K562 (cell line): Measurements from ENCODE around the gene ZBTB46. TPM values are rescaled to one million over a fixed set of nuclear protein-coding genes. Genes with fewer than 3 reads are reported as not detected.

ENCODE experiments used
- ATAC-seq: fragments of 200-7000 bp; cut with Tn5 transposase; 3 replicates; pipeline ENCODE4 v1.9.1; 2020; ENCODE audit warnings: moderate library complexity
- BruUV-seq: library from RNA; stranded (reverse); fragments of 400-500 nt; replicated peaks from 2 replicates; lab custom pipeline; 2021; lab: Mats Ljungman, UMichigan
- CTCF ChIA-PET: fragments of 300-600 bp; formaldehyde crosslinking; extraction: SDS; loops from one replicate; lab custom pipeline; 2021; ENCODE audit warnings: low intra/inter-chr PET ratio; lab: Yijun Ruan, JAX
- POLR2A ChIA-PET: fragments of 300-600, 350-650 bp; sonication (Branson Sonifier 250); formaldehyde crosslinking; extraction: SDS; loops from one replicate; lab custom pipeline; 2021; ENCODE audit warnings: antibody characterized with exemption, inconsistent platforms; lab: Yijun Ruan, JAX
- DNase-seq, 4 experiments: peaks; one replicate each; pipeline versions ENCODE4 v3.0.0 to v3.0.0-alpha.2; 2011 to 2018; ENCODE audit warnings: low spot score in 3 of 4, mixed read lengths in 3 of 4; ENCODE audit errors: extremely low read depth in 1 of 4
- FAIRE-seq: peaks from 2 replicates; lab custom pipeline; 2011; peaks lifted over from hg19 to GRCh38; lab: Jason Lieb, UNC
- H2AFZ ChIP-seq: 2 replicates; pipeline ENCODE4 v1.6.0; 2011; ENCODE audit warnings: low read depth, low read length, control low read depth, inconsistent platforms
- H3K27ac ChIP-seq: fragments of 200-600 bp; 3 replicates; pipeline ENCODE4 v1.8.0; 2011; ENCODE audit warnings: low read depth, mild to moderate bottlenecking, control low read depth, inconsistent platforms, low read length, moderate library complexity, mixed read lengths; ENCODE audit errors: extremely low read depth
- H3K27me3 ChIP-seq, 2 experiments: fragments of 300-600 bp in 1 of 2; 2 replicates in 1 of 2; 3 replicates in 1 of 2; pipeline versions ENCODE4 v1.6.0 to v1.8.0; 2011; ENCODE audit warnings: inconsistent platforms in 2 of 2, low read length in 2 of 2, mild to moderate bottlenecking in 1 of 2, mixed read lengths in 1 of 2, moderate library complexity in 1 of 2; ENCODE audit not compliant: control insufficient read depth in 2 of 2, insufficient read depth in 2 of 2
- H3K36me3 ChIP-seq: fragments of 300-600 bp; 3 replicates; pipeline ENCODE4 v1.8.0; 2011; ENCODE audit warnings: mild to moderate bottlenecking, low read length, inconsistent platforms; ENCODE audit not compliant: control insufficient read depth, insufficient read depth
- H3K4me1 ChIP-seq, 2 experiments: fragments of 200-600 bp in 1 of 2; replicated peaks in 1 of 2; 2 replicates in 1 of 2; 3 replicates in 1 of 2; pipeline versions ENCODE4 v1.5.1 to v1.8.0; 2011; ENCODE audit warnings: inconsistent platforms in 2 of 2, low read length in 2 of 2, mild to moderate bottlenecking in 1 of 2, mixed read lengths in 1 of 2, moderate library complexity in 1 of 2; ENCODE audit not compliant: control insufficient read depth in 2 of 2, insufficient read depth in 2 of 2
- H3K4me2 ChIP-seq: 2 replicates; pipeline ENCODE4 v1.6.1; 2011; ENCODE audit warnings: low read length, control low read depth, inconsistent platforms, mixed read lengths; ENCODE audit not compliant: insufficient read depth
- H3K4me3 ChIP-seq: fragments of 200-600 bp; sonication (generic), shearing (Covaris generic); 2 replicates; pipeline ENCODE4 v1.5.1; 2016; ENCODE audit warnings: control low read depth, inconsistent platforms
- H3K79me2 ChIP-seq: fragments of 200-600 bp; 3 replicates; pipeline ENCODE4 v1.8.0; 2011; ENCODE audit warnings: low read length, inconsistent platforms; ENCODE audit not compliant: control insufficient read depth, insufficient read depth
- H3K9ac ChIP-seq, 2 experiments: 2 replicates each; pipeline versions ENCODE4 v1.6.0 to v1.6.1; 2011; ENCODE audit warnings: low read depth in 2 of 2, low read length in 2 of 2, control low read depth in 1 of 2, inconsistent platforms in 1 of 2, mild to moderate bottlenecking in 1 of 2, mixed read lengths in 1 of 2; ENCODE audit not compliant: insufficient read depth in 1 of 2
- H3K9me1 ChIP-seq: one replicate; pipeline ENCODE4 v1.6.0; 2011; ENCODE audit warnings: inconsistent platforms, mild to moderate bottlenecking, low read length, moderate library complexity; ENCODE audit not compliant: control insufficient read depth, insufficient read depth
- H3K9me3 ChIP-seq: replicated peaks from 2 replicates; pipeline ENCODE4 v1.5.1; 2011; ENCODE audit warnings: low read depth, low read length, inconsistent platforms; ENCODE audit not compliant: control insufficient read depth, insufficient read depth
- H4K20me1 ChIP-seq: replicated peaks from 2 replicates; pipeline ENCODE4 v1.6.1; 2011; ENCODE audit warnings: low read length, inconsistent platforms, mixed read lengths; ENCODE audit not compliant: control insufficient read depth, insufficient read depth
- CTCF ChIP-seq, 3 experiments: IDR thresholded peaks in 2 of 3; conservative IDR thresholded peaks in 1 of 3; 2 replicates each; pipeline ENCODE4 v1.5.1; 2011 to 2012; ENCODE audit warnings: low read length in 3 of 3, mild to moderate bottlenecking in 3 of 3, control low read depth in 2 of 3, improper control_type of control experiment in 1 of 3, inconsistent platforms in 1 of 3, low read depth in 1 of 3, mixed read lengths in 1 of 3, moderate library complexity in 1 of 3; ENCODE audit not compliant: insufficient read depth in 2 of 3
- MAFG ChIP-seq: fragments of 450-650 bp; conservative IDR thresholded peaks from 2 replicates; pipeline ENCODE4 v1.6.1; 2016; ENCODE audit warnings: missing genetic modification characterization, missing compliant biosample characterization
- MTF1 ChIP-seq: fragments of 250-450 bp; sonication (Bioruptor Pico); IDR thresholded peaks from 2 replicates; pipeline ENCODE4 v1.9.0; 2021; ENCODE audit warnings: moderate library complexity, mild to moderate bottlenecking, inconsistent platforms, borderline replicate concordance
- NONO ChIP-seq, 2 experiments: fragments of 200-400 bp in 1 of 2; fragments of 450-650 bp in 1 of 2; formaldehyde crosslinking in 1 of 2; IDR thresholded peaks; 2 replicates each; pipeline ENCODE4 v1.6.1; 2017; ENCODE audit warnings: low read depth in 2 of 2, mild to moderate bottlenecking in 2 of 2, moderate library complexity in 2 of 2, low read length in 1 of 2
- RAD21 ChIP-seq, 2 experiments: fragments of 250-450 bp in 1 of 2; fragments of 450-650 bp in 1 of 2; sonication (Bioruptor Pico) in 1 of 2; formaldehyde crosslinking in 1 of 2; IDR thresholded peaks in 1 of 2; conservative IDR thresholded peaks in 1 of 2; 2 replicates each; pipeline versions ENCODE4 v1.4.0 to v1.8.0; 2020 to 2022; ENCODE audit warnings: mild to moderate bottlenecking in 2 of 2, moderate library complexity in 1 of 2
- RCOR1 ChIP-seq, 2 experiments: IDR thresholded peaks; 2 replicates each; pipeline ENCODE4 v1.6.1; 2012; ENCODE audit warnings: low read depth in 2 of 2, low read length in 2 of 2, borderline replicate concordance in 1 of 2, improper control_type of control experiment in 1 of 2
- SMC3 ChIP-seq: conservative IDR thresholded peaks from 2 replicates; pipeline ENCODE4 v1.6.1; 2011; ENCODE audit warnings: low read depth, low read length, improper control_type of control experiment; ENCODE audit not compliant: insufficient read depth
- ZBTB33 ChIP-seq: sonication (generic); formaldehyde crosslinking; IDR thresholded peaks from 2 replicates; pipeline ENCODE4 v1.8.1; 2023; ENCODE audit warnings: mild to moderate bottlenecking, missing genetic modification reagents
- WGBS: fragments of 100-300 bp; shearing (Covaris generic); methylation state at CpG from one replicate; pipeline ENCODE4 v1.1.6; 2016; ENCODE audit warnings: low coverage, mixed read lengths; ENCODE audit not compliant: insufficient coverage; ENCODE audit errors: missing lambda C conversion rate; 5-methylcytosine and 5-hydroxymethylcytosine counted together
- in situ Hi-C: fragments of 300-500 bp; cut with MboI; formaldehyde crosslinking; loops from 4 replicates; pipeline ENCODE4 v1.15.0; 2018; ENCODE audit warnings: inconsistent platforms, mixed read lengths
- intact Hi-C: fragments of 100-400 bp; cut with micrococcal nuclease; formaldehyde crosslinking; loops from 2 replicates; pipeline ENCODE4 v1.14.2; 2022
- polyA plus RNA-seq, 8 experiments: library from polyadenylated mRNA; depleted of rRNA in 4 of 8; stranded (reverse) in 5 of 8; unstranded in 3 of 8; fragments of >200 nt; fragmentation: Nextera tagmentation in 2 of 8; fragmentation: Illumina TruSeq in 1 of 8; extraction: Ambion mirVana in 2 of 8; extraction: Trizol in 1 of 8; gene quantifications; 2 replicates each; pipeline versions ENCODE4 v1.2.1 to v1.2.3, GENCODE V29; 2011 to 2014; ENCODE audit warnings: inconsistent platforms in 1 of 8, missing spikeins in 1 of 8
- total RNA-seq, 7 experiments: library from RNA; depleted of rRNA in 6 of 7; stranded (reverse); fragments of >200 nt in 6 of 7; fragmentation: Illumina TruSeq in 2 of 7; extraction: Trizol in 2 of 7; gene quantifications; 2 replicates each; pipeline versions ENCODE4 v1.2.1 to v1.2.3, GENCODE V29; 2011 to 2021; ENCODE audit warnings: low replicate concordance in 1 of 7

The ZBTB46 gene
- total and polyA plus RNA-seq, 9 of the 15 experiments (the other 6 are each of a cell fraction or from before 2014, with no cell fraction given) = 0.29 to 4.1 (median 1.1) TPM

- no peak for TF ChIP-seq CTCF (IDR thresholded peaks at IDR 0.05 in 2 of 3, conservative IDR thresholded peaks at IDR 0.05 in 1 of 3; ENCODE audit: insufficient read depth in 2 of 3, low read depth in 1 of 3, low read length in 3 of 3)
- TF ChIP-seq MAFG = no peak
These were observed 21.2 kb downstream of the ZBTB46 start (continued) for GRCh38 chr20:63809856-63810255.

- no peak for FAIRE-seq
- no peak overlapping the region for H3K4me3 ChIP-seq
- H3K79me2 ChIP-seq = no peaks in the 10 kb centered on the region
- H3K9ac ChIP-seq = no peak overlapping the region; a peak in 1 of 4 replicates
- TF ChIP-seq RCOR1 (IDR thresholded peaks at IDR 0.05; ENCODE audit: borderline replicate concordance in 1 of 2, low read depth in 2 of 2, low read length in 2 of 2) (no peak), ZBTB33 (CRISPR knock-in tag) (peak; percentile 61; the same call in 1 of the 2 replicates), RAD21 (CRISPR knock-in tag; conservative IDR thresholded peaks at IDR 0.05 in 1 of 2, IDR thresholded peaks at IDR 0.05 in 1 of 2) (peak in 1 of 2 experiments; percentile 46; a peak in 2 of 4 replicates), SMC3 (0 out of 2 replicates have a peak, but pooled peaks have one; percentile 33), CTCF (IDR thresholded peaks at IDR 0.05 in 2 of 3, conservative IDR thresholded peaks at IDR 0.05 in 1 of 3; ENCODE audit: insufficient read depth in 2 of 3, low read depth in 1 of 3, low read length in 3 of 3) (peak; percentile 62 to 68 (median 66); a peak in 5 of 6 replicates), NONO (IDR thresholded peaks at IDR 0.05; ENCODE audit: low read depth in 2 of 2, low read length in 1 of 2) (no peak), MTF1 (CRISPR knock-in tag) (no peak)
- TF ChIP-seq, all 486 proteins: peak for 4
- 64% methylated on average over 24 of the region's 31 CpGs for WGBS
- H4K20me1 ChIP-seq = no peaks in the 10 kb centered on the region; the same call in 1 of the 2 replicates
- H3K4me2 ChIP-seq = no peak overlapping the region
- H2AFZ ChIP-seq = no peak overlapping the region
- intact Hi-C loops (loop anchor here (5.0 kb wide), 1 partner anchor 102 kb away; the partner anchor contains the start of genes ARFRP1 and ZGPAT), in situ Hi-C loops (no loop called here)
- BruUV-seq = no TSS peak
- H3K4me1 ChIP-seq = peaks cover 0 to 28% of the 10 kb centered on the region in 2 experiments; a peak in 2 of 5 replicates
- H3K27me3 ChIP-seq = peaks cover 0 to under 1% of the 10 kb centered on the region in 2 experiments; a peak in 1 of 5 replicates
- no peaks in the 10 kb centered on the region for H3K9me3 ChIP-seq
- DNase-seq = peak in 2 of 4 experiments; percentile 45 to 53
- peak; percentile 91 for ATAC-seq
- H3K36me3 ChIP-seq = no peaks in the 10 kb centered on the region
- H3K27ac ChIP-seq = no peak overlapping the region
- ChIA-PET POLR2A (interaction anchor here (0.5 to 0.8 kb wide), 4 partner anchors 20 to 285 kb away, joined by 3 to 4 read pairs (median 3); no protein-coding TSS in a partner anchor), CTCF (no interaction called here)
- H3K9me1 ChIP-seq = no peaks in the 10 kb centered on the region
These were observed 21.9 kb downstream of the ZBTB46 start for GRCh38 chr20:63808964-63809674.
